Loucy (cell line): ENCODE data around the gene ITGB1.
A peak's percentile ranks its signal among the peaks of the same experiment; 100 is the strongest.

Source experiments
- H2AFZ ChIP-seq: fragments of 200-600 bp; sonication (generic); 2 replicates; pipeline ENCODE4 v1.6.0; 2016; ENCODE audit warnings: antibody characterized with exemption, mild to moderate bottlenecking, low read length, moderate library complexity
- H3F3A ChIP-seq: fragments of 200-600 bp; 2 replicates; pipeline ENCODE4 v1.6.0; 2016; ENCODE audit warnings: antibody characterized with exemption, low read depth, mild to moderate bottlenecking
- H3K27me3 ChIP-seq: fragments of 200-600 bp; sonication (generic); 2 replicates; pipeline ENCODE4 v1.6.1; 2014; ENCODE audit warnings: low read length, mild to moderate bottlenecking; ENCODE audit not compliant: insufficient read depth, poor library complexity, severe bottlenecking
- H3K36me3 ChIP-seq: fragments of 200-600 bp; sonication (generic); 2 replicates; pipeline ENCODE4 v1.6.1; 2016; ENCODE audit warnings: low read length; ENCODE audit not compliant: insufficient read depth
- H3K4me1 ChIP-seq: fragments of 200-600 bp; sonication (generic); 2 replicates; pipeline ENCODE4 v1.5.1; 2014; ENCODE audit warnings: low read length, mild to moderate bottlenecking; ENCODE audit not compliant: insufficient read depth, poor library complexity, severe bottlenecking
- H3K4me2 ChIP-seq: fragments of 200-600 bp; sonication (generic); 2 replicates; pipeline ENCODE4 v1.6.0; 2014; ENCODE audit warnings: antibody characterized with exemption, low read length, low read depth, mild to moderate bottlenecking; ENCODE audit not compliant: poor library complexity, severe bottlenecking
- H3K4me3 ChIP-seq: fragments of 200-600 bp; sonication (generic); 2 replicates; pipeline ENCODE4 v1.5.1; 2014; ENCODE audit warnings: low read length, mild to moderate bottlenecking, mixed read lengths; ENCODE audit not compliant: poor library complexity, severe bottlenecking
- H3K79me2 ChIP-seq: fragments of 200-600 bp; sonication (generic); 2 replicates; pipeline ENCODE4 v1.6.1; 2014; ENCODE audit warnings: low read length; ENCODE audit not compliant: insufficient read depth
- H3K9ac ChIP-seq: fragments of 200-600 bp; sonication (generic); 2 replicates; pipeline ENCODE4 v1.6.0; 2014; ENCODE audit warnings: mild to moderate bottlenecking, low read depth, low read length, moderate library complexity; ENCODE audit not compliant: poor library complexity, severe bottlenecking
- H3K9me2 ChIP-seq: fragments of 200-600 bp; sonication (generic); replicated peaks from 2 replicates; pipeline ENCODE4 v1.6.1; 2016; ENCODE audit warnings: low read depth, low read length, mixed read lengths
- H3K9me3 ChIP-seq: fragments of 200-600 bp; sonication (generic); 2 replicates; pipeline ENCODE4 v1.6.1; 2014; ENCODE audit warnings: mild to moderate bottlenecking, antibody characterized with exemption, low read length, low read depth; ENCODE audit not compliant: insufficient read depth
- H4K20me1 ChIP-seq: fragments of 200-600 bp; sonication (generic); 2 replicates; pipeline ENCODE4 v1.6.0; 2014; ENCODE audit warnings: antibody characterized with exemption, low read length, mild to moderate bottlenecking; ENCODE audit not compliant: insufficient read depth, poor library complexity, severe bottlenecking
- CTCF ChIP-seq: fragments of 200-600 bp; sonication (generic); conservative IDR thresholded peaks from 2 replicates; pipeline ENCODE4 v1.5.1; 2014; ENCODE audit warnings: mild to moderate bottlenecking, antibody characterized with exemption, low read length
- EZH2phosphoT487 ChIP-seq: fragments of 200-600 bp; IDR thresholded peaks from 2 replicates; pipeline ENCODE4 v1.6.1; 2018; ENCODE audit warnings: antibody characterized with exemption, mild to moderate bottlenecking, moderate library complexity, borderline replicate concordance

Gene ITGB1

GRCh38 chr10:32984003-32984600, 26.1 kb upstream of the ITGB1 start:
- Histone ChIP-seq H3K4me1 (peaks cover 56% of the 10 kb centered on the region), H3K79me2 (no peaks in the 10 kb centered on the region), H3K4me3 (no peak overlapping the region), H3K9me2 (no peaks in the 10 kb centered on the region), H3F3A (peaks cover 21% of the 10 kb centered on the region; the same call in 1 of the 2 replicates), H3K9me3 (no peaks in the 10 kb centered on the region), H3K27me3 (no peaks in the 10 kb centered on the region), H2AFZ (no peak overlapping the region), H4K20me1 (no peaks in the 10 kb centered on the region), H3K4me2 (peak overlapping the region; percentile 73), H3K9ac (peak overlapping the region; percentile 69), H3K36me3 (no peaks in the 10 kb centered on the region)
- TF ChIP-seq EZH2phosphoT487, result no peak
- TF ChIP-seq CTCF, result no peak

GRCh38 chr10:32982911-32983909, 25.2 kb upstream of the ITGB1 start:
- H4K20me1 ChIP-seq, result no peaks in the 10 kb centered on the region
- no peaks in the 10 kb centered on the region for H3K27me3 ChIP-seq
- TF ChIP-seq CTCF, result no peak
- no peak for TF ChIP-seq EZH2phosphoT487
- H3K9me2 ChIP-seq, result no peaks in the 10 kb centered on the region
- peak overlapping the region; percentile 69 for H3K9ac ChIP-seq
- H3K9me3 ChIP-seq, result no peaks in the 10 kb centered on the region
- H3F3A ChIP-seq, result peaks cover 21% of the 10 kb centered on the region; the same call in 1 of the 2 replicates
- H3K36me3 ChIP-seq, result no peaks in the 10 kb centered on the region
- H3K4me3 ChIP-seq, result peak overlapping the region; percentile 72
- H3K4me1 ChIP-seq, result peaks cover 60% of the 10 kb centered on the region
- peak overlapping the region; percentile 73 for H3K4me2 ChIP-seq
- H2AFZ ChIP-seq, result peak overlapping the region; percentile 47; the same call in 1 of the 2 replicates
- H3K79me2 ChIP-seq, result no peaks in the 10 kb centered on the region

GRCh38 chr10:32982293-32982709, 24.3 kb upstream of the ITGB1 start:
- no peaks in the 10 kb centered on the region for H4K20me1 ChIP-seq
- peak overlapping the region; percentile 72 for H3K4me3 ChIP-seq
- no peak for TF ChIP-seq EZH2phosphoT487
- TF ChIP-seq CTCF, result no peak
- H2AFZ ChIP-seq, result peak overlapping the region; percentile 22; the same call in 1 of the 2 replicates
- peak overlapping the region; percentile 73 for H3K4me2 ChIP-seq
- H3K9me3 ChIP-seq, result no peaks in the 10 kb centered on the region
- no peaks in the 10 kb centered on the region for H3K9me2 ChIP-seq
- H3K36me3 ChIP-seq, result no peaks in the 10 kb centered on the region
- no peaks in the 10 kb centered on the region for H3K79me2 ChIP-seq
- peaks cover 60% of the 10 kb centered on the region for H3K4me1 ChIP-seq
- peak overlapping the region; percentile 69 for H3K9ac ChIP-seq
- H3F3A ChIP-seq, result peaks cover 21% of the 10 kb centered on the region; the same call in 1 of the 2 replicates
- no peaks in the 10 kb centered on the region for H3K27me3 ChIP-seq
